Suprapubic skin (tissue), 4 donors: Measurements from ENCODE around the gene NFIA. TPM values are rescaled to one million over a fixed set of nuclear protein-coding genes. Genes with fewer than 3 reads are reported as not detected.

ENCODE experiments used
- DNase-seq, 2 donors: peaks; one replicate each; pipeline ENCODE4 v3.0.0-alpha.2; 2019; ENCODE audit warnings: low spot score in 2 of 2
- H3K27ac ChIP-seq: fragments of 200-600 bp; sonication (generic); one replicate; pipeline ENCODE4 v1.5.1; 2019
- H3K27me3 ChIP-seq: fragments of 200-600 bp; sonication (generic); one replicate; pipeline ENCODE4 v1.5.1; 2019
- H3K36me3 ChIP-seq: fragments of 200-600 bp; sonication (generic); one replicate; pipeline ENCODE4 v1.5.1; 2019
- H3K4me1 ChIP-seq: fragments of 200-600 bp; sonication (generic); one replicate; pipeline ENCODE4 v1.5.1; 2019
- H3K4me3 ChIP-seq: fragments of 200-600 bp; sonication (generic); one replicate; pipeline ENCODE4 v1.5.1; 2019; ENCODE audit warnings: mild to moderate bottlenecking
- H3K9me3 ChIP-seq: fragments of 200-600 bp; sonication (generic); one replicate; pipeline ENCODE4 v1.5.1; 2019
- EP300 ChIP-seq: sonication (generic); formaldehyde crosslinking; IDR thresholded peaks from one replicate; pipeline ENCODE4 v1.6.1; 2017; ENCODE audit warnings: antibody characterized with exemption
- POLR2A ChIP-seq, 2 donors: fragments of 450-650 bp; IDR thresholded peaks; one replicate each; pipeline ENCODE4 v1.6.1; 2017; ENCODE audit warnings: antibody characterized with exemption in 2 of 2, mild to moderate bottlenecking in 2 of 2, moderate library complexity in 2 of 2
- POLR2AphosphoS5 ChIP-seq, 3 donors: sonication (generic); formaldehyde crosslinking; IDR thresholded peaks; one replicate each; pipeline ENCODE4 v1.6.1; 2017; ENCODE audit warnings: antibody characterized with exemption in 3 of 3
- WGBS: methylation state at CpG from one replicate; pipeline ENCODE4 v1.1.5; 2018; 5-methylcytosine and 5-hydroxymethylcytosine counted together
- total RNA-seq, 4 donors: library from RNA; depleted of rRNA; stranded (reverse); fragments of >200 nt; gene quantifications; one replicate each; pipeline ENCODE4 v1.1.0, GENCODE V29; 2016
- TF ChIP-seq, protein P1 (sequence below), 2 donors: fragments of 200-600 bp in 1 of 2; fragments of 450-650 bp in 1 of 2; sonication (generic) in 1 of 2; IDR thresholded peaks; one replicate each; pipeline ENCODE4 v1.5.1; 2016 to 2019; ENCODE audit warnings: antibody characterized with exemption in 2 of 2, mild to moderate bottlenecking in 1 of 2, moderate library complexity in 1 of 2

NFIA gene
- total RNA-seq, 4 donors from 2014 or later = 30.1 to 54.2 (median 48.2) TPM

DNA sequence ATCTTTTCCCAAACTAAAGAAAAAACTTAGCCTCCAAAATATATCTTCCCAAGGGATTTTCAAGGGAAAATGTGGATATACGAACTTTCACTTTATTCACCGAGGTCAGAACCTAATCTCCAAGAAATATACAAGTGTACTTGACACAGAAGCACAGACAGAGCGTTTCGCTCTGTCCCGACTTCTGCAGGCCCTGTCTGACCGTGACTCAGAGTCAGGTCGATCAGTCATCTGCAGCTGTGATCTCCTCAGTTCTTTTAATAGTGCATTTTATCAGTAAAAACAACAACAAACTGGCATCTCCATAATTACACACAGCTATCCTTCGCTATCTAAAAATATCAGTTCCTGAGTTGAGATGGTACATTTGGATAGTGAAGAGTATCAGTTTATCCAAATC lies 416.0 kb downstream of the NFIA start:
- TF ChIP-seq, protein P1, sequence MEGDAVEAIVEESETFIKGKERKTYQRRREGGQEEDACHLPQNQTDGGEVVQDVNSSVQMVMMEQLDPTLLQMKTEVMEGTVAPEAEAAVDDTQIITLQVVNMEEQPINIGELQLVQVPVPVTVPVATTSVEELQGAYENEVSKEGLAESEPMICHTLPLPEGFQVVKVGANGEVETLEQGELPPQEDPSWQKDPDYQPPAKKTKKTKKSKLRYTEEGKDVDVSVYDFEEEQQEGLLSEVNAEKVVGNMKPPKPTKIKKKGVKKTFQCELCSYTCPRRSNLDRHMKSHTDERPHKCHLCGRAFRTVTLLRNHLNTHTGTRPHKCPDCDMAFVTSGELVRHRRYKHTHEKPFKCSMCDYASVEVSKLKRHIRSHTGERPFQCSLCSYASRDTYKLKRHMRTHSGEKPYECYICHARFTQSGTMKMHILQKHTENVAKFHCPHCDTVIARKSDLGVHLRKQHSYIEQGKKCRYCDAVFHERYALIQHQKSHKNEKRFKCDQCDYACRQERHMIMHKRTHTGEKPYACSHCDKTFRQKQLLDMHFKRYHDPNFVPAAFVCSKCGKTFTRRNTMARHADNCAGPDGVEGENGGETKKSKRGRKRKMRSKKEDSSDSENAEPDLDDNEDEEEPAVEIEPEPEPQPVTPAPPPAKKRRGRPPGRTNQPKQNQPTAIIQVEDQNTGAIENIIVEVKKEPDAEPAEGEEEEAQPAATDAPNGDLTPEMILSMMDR (IDR thresholded peaks at IDR 0.05) = no peak
- TF ChIP-seq EP300 = no peak
- no peak for TF ChIP-seq POLR2A (IDR thresholded peaks at IDR 0.05)
- TF ChIP-seq POLR2AphosphoS5 (IDR thresholded peaks at IDR 0.05) = no peak
- H3K27ac ChIP-seq = no peak overlapping the region
- no peak for DNase-seq
- H3K9me3 ChIP-seq = no peaks in the 10 kb centered on the region
- no peaks in the 10 kb centered on the region for H3K27me3 ChIP-seq
- H3K4me3 ChIP-seq = no peak overlapping the region
- H3K4me1 ChIP-seq = no peaks in the 10 kb centered on the region
- 91% methylated on average over 8 of the region's 8 CpGs for WGBS
- no peaks in the 10 kb centered on the region for H3K36me3 ChIP-seq

- Histone ChIP-seq H3K9me3 (no peaks in the 10 kb centered on the region), H3K27me3 (no peaks in the 10 kb centered on the region), H3K27ac (no peak overlapping the region), H3K4me1 (no peaks in the 10 kb centered on the region), H3K4me3 (no peak overlapping the region), H3K36me3 (no peaks in the 10 kb centered on the region)
- TF ChIP-seq EP300 (no peak), POLR2A (IDR thresholded peaks at IDR 0.05) (no peak), POLR2AphosphoS5 (IDR thresholded peaks at IDR 0.05) (no peak)
- TF ChIP-seq, protein P1 (IDR thresholded peaks at IDR 0.05) = no peak
- DNase-seq = no peak
- WGBS = 27% methylated on average over 12 of the region's 12 CpGs
Measured at GRCh38 chr1:61501971-61502916, 419.9 kb downstream of the NFIA start.

DNA sequence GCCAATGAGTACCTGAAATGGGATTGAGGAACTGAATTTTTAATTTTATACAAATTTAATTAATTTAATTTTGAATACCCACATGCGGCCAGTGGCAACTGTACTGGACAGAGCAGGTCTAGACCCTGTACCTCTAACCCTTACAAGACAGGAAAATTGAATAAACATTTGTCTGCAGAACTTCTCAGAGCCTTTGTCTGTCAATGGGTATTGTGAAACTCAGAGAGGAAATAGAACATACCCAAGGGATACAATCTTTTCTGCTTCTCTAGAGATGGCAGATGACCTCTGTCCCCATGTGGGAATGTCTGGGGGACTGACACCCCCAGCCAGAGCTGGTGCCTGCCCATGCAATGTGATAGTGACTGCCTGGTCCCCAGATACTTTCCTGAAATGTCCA lies 421.9 kb downstream of the NFIA start:
- Histone ChIP-seq H3K4me1 (no peaks in the 10 kb centered on the region), H3K27ac (no peak overlapping the region), H3K9me3 (no peaks in the 10 kb centered on the region), H3K36me3 (no peaks in the 10 kb centered on the region), H3K4me3 (no peak overlapping the region), H3K27me3 (no peaks in the 10 kb centered on the region)
- WGBS = 96% methylated on average over 1 of the region's 1 CpG
- TF ChIP-seq EP300 (no peak), POLR2A (IDR thresholded peaks at IDR 0.05) (no peak), POLR2AphosphoS5 (IDR thresholded peaks at IDR 0.05) (no peak)
- DNase-seq = no peak

DNA sequence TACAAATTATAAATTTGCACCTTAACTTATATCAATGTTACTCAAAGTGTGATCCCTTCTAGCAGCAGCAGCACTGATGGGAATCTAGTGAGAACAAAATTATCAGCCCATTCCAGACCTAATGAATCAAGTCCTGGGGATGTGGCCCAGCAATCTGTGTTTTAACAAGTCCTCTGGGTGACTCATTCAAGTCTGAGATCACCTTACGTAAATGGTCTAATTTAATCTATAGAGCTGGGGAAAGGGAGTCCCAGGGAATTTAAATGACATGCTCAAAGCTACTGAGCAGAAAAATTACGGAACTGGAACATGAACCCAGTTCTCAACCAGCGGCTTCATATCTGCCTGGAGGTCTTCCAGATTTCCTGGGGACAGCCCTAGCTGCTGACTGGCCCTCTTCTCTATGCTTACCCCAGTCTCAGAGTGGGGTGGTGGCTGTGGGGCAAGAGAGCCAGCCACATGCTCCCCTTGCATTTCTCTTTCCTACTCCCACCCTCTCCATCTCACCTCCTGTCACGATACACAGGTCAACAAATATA lies 422.6 kb downstream of the NFIA start:
- H3K4me3 ChIP-seq = no peak overlapping the region
- no peak for DNase-seq
- no peak overlapping the region for H3K27ac ChIP-seq
- H3K27me3 ChIP-seq = no peaks in the 10 kb centered on the region
- H3K36me3 ChIP-seq = no peaks in the 10 kb centered on the region
- no peaks in the 10 kb centered on the region for H3K4me1 ChIP-seq
- TF ChIP-seq POLR2A (IDR thresholded peaks at IDR 0.05) = no peak
- no peaks in the 10 kb centered on the region for H3K9me3 ChIP-seq
- 78% methylated on average over 4 of the region's 4 CpGs for WGBS

DNA sequence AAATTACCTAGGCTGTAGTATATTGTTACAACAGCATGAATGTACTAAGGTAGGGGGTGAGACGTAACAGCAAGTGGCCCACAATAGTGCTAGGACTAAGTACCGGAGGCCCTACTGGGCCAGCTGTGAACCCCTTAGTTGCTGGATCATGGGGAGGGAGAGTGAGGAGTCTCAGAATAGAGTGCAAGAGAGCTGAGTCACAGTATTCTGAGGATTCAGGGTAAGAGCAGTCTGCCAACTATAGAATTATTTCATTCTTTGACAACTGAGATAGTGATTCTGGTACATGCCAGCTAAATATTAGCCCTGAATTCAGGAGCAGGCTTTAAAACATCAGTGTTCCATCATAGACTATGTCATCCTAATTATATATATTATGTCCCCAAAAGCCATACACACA lies 423.9 kb downstream of the NFIA start:
- Histone ChIP-seq H3K9me3 (no peaks in the 10 kb centered on the region), H3K4me1 (no peaks in the 10 kb centered on the region), H3K27me3 (no peaks in the 10 kb centered on the region), H3K27ac (no peak overlapping the region), H3K4me3 (no peak overlapping the region), H3K36me3 (no peaks in the 10 kb centered on the region)
- DNase-seq = no peak
- WGBS = 96% methylated on average over 2 of the region's 2 CpGs
- TF ChIP-seq EP300 = no peak
- TF ChIP-seq POLR2A (IDR thresholded peaks at IDR 0.05) = no peak
- no peak for TF ChIP-seq POLR2AphosphoS5 (IDR thresholded peaks at IDR 0.05)
- TF ChIP-seq, protein P1 (IDR thresholded peaks at IDR 0.05) = no peak

DNA sequence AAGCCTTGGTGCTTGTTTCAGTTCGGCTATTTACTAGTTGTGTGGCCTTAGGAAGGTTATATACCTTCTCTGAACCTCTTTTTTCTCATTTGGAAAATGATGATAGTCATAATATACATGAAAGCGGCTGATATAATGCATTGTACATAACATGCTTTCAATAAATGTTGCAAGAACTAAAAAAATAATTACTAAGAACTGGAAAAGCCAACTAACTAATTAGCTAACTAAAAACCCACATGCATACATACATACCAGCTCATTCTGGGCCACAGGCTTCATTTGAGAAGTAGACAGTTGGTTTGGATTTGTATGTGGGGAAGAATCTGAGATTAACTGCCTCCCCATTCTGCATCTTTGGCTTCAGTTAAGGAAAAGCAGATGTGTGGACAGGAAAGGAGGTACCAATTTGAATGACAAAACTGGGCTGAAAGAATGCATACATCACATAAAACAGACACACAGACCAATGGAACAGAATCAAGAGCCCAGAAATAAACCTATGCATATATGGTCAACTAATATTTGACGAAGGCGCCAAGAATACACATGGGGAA lies 424.7 kb downstream of the NFIA start:
- no peak for DNase-seq
- Histone ChIP-seq H3K36me3 (no peaks in the 10 kb centered on the region), H3K9me3 (no peaks in the 10 kb centered on the region), H3K27me3 (no peaks in the 10 kb centered on the region), H3K4me3 (no peak overlapping the region), H3K27ac (no peak overlapping the region), H3K4me1 (no peaks in the 10 kb centered on the region)
- no peak for TF ChIP-seq POLR2AphosphoS5 (IDR thresholded peaks at IDR 0.05)
- TF ChIP-seq, protein P1 (IDR thresholded peaks at IDR 0.05) = no peak
- no peak for TF ChIP-seq EP300
- TF ChIP-seq POLR2A (IDR thresholded peaks at IDR 0.05) = no peak
- 91% methylated on average over 4 of the region's 4 CpGs for WGBS
